Measurements from ENCODE around the gene TSPAN31.

Gene TSPAN31

DNA sequence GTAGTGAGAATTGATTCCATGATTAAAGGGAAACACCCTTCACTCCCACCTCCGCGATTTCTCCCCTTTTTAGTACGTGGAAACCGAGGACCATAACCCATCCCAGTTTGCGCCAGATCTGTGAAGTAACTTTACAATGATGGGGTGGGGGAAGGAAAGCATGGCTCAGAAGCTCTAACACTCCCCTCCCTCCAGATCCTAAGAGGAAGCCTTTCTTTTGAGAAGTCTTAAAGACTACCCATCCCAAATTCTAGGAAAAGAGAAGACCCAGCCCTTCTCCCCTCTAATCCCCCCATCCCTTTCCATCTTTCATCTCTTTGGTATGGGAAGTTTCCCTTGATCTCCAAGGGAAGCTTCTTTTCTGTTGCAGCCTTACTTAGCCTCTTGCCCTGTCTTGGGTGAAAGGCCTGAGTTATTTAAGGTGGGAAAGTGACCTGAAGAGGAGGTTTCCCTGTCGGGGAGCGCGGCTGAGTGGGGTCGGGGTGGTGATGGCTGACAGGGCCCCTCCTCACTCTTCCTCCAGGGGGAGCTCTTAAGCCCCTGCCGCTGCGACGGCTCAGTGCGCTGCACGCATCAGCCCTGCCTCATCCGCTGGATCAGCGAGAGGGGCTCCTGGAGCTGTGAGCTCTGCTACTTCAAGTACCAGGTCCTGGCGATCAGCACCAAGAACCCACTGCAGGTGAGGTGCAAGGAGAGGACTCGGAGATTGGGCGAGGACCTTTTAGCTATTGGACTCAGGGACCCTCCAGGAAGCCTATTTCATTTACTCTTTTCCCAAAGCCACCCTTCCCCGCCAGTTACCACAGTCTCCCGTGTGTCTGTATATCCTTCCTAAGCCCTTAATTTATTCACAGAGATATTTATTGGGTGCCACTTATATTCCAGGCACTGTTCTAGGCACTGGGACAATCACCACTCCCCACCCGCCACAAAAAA is 11.8 kb downstream of the TSPAN31 start:
- H3K27ac ChIP-seq = no peak overlapping the region
- no peaks in the 10 kb centered on the region; the same call in 1 of the 2 replicates for H3K36me3 ChIP-seq (ENCODE audit: insufficient read depth, low read length)
- DNase-seq (ENCODE audit: low read depth, low spot score) = no peak
- H3K4me3 ChIP-seq = peak overlapping the region; percentile 81
- TF ChIP-seq EZH2 (IDR thresholded peaks at IDR 0.05) = no peak
- no peak for TF ChIP-seq POLR2AphosphoS5 (IDR thresholded peaks at IDR 0.05; ENCODE audit: borderline replicate concordance, low read depth, low read length)
- no peak for TF ChIP-seq FOXP2 (optimal IDR thresholded peaks at IDR 0.05; ENCODE audit: control extremely low read depth, extremely low read length, insufficient read depth)
- peak overlapping the region; percentile 63 for H3K9ac ChIP-seq (ENCODE audit: insufficient read length)
- no peaks in the 10 kb centered on the region for H3K9me3 ChIP-seq (ENCODE audit: low read depth, low read length)

DNA sequence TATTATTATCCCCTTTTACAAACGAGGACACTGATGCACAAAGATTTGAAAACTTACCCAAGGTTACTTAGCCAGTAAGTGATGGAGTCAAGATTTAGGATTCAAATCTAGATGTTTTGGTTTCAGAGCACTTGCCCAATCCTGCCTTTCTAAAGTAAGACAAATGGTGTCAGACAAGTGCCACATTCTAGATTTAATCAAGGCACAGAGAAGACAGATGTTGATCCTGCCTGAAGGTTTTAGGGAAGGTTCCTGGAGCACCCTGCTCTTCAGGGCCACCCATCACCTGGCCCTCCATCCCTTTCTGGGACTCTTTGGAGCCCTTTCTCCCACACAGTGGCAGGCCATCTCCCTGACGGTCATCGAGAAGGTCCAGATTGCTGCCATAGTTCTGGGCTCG is 12.9 kb downstream of the TSPAN31 start:
- no peak overlapping the region for H3K27ac ChIP-seq
- H3K9me3 ChIP-seq (ENCODE audit: low read depth, low read length) = no peaks in the 10 kb centered on the region
- H3K9ac ChIP-seq (ENCODE audit: insufficient read length) = no peak overlapping the region
- TF ChIP-seq EZH2 (IDR thresholded peaks at IDR 0.05) (no peak), FOXP2 (optimal IDR thresholded peaks at IDR 0.05; ENCODE audit: control extremely low read depth, extremely low read length, insufficient read depth) (no peak)
- no peak overlapping the region for H3K4me3 ChIP-seq
- no peak for DNase-seq (ENCODE audit: low read depth, low spot score)
- H3K36me3 ChIP-seq (ENCODE audit: insufficient read depth, low read length) = no peaks in the 10 kb centered on the region; the same call in 1 of the 2 replicates

DNA sequence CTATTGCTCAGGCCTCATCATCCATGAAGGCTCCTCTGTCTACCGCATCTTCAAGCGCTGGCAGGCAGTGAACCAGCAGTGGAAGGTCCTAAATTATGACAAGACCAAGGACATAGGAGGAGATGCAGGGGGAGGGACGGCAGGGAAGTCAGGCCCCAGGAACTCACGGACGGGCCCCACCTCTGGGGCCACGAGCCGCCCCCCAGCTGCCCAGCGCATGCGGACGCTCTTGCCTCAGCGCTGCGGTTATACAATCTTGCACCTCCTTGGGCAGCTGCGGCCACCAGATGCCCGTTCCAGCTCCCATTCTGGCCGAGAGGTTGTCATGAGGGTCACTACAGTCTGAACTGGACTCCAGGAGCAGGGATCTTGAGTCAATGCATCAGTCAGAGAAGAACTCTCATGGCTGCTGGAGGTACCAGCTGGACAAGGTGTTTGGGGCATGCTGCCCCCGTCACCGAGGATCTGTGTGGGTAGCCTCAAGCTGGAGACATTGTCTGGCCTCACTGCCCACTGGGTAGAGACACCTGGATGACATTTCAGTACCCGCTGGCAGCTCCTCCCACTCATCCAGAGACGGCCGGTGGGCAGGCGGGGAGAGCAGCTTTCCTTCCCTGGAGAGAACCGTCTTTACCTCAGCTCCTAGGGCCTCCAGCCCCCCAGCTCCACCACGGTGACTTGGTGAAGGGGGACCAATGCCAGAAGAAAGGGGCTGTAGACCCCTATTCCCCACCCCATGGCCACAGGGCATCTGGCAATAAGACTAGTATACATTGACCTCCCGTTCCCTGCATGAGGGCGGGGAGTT is 13.9 kb downstream of the TSPAN31 start:
- Histone ChIP-seq H3K4me3 (no peak overlapping the region), H3K9ac (ENCODE audit: insufficient read length) (no peak overlapping the region), H3K36me3 (ENCODE audit: insufficient read depth, low read length) (no peaks in the 10 kb centered on the region; the same call in 1 of the 2 replicates), H3K27ac (no peak overlapping the region), H3K9me3 (ENCODE audit: low read depth, low read length) (no peaks in the 10 kb centered on the region)
- DNase-seq (ENCODE audit: low read depth, low spot score) = no peak
- TF ChIP-seq EZH2 (IDR thresholded peaks at IDR 0.05) = no peak
- no peak for TF ChIP-seq FOXP2 (optimal IDR thresholded peaks at IDR 0.05; ENCODE audit: control extremely low read depth, extremely low read length, insufficient read depth)
- TF ChIP-seq POLR2AphosphoS5 (IDR thresholded peaks at IDR 0.05; ENCODE audit: borderline replicate concordance, low read depth, low read length) = no peak

DNA sequence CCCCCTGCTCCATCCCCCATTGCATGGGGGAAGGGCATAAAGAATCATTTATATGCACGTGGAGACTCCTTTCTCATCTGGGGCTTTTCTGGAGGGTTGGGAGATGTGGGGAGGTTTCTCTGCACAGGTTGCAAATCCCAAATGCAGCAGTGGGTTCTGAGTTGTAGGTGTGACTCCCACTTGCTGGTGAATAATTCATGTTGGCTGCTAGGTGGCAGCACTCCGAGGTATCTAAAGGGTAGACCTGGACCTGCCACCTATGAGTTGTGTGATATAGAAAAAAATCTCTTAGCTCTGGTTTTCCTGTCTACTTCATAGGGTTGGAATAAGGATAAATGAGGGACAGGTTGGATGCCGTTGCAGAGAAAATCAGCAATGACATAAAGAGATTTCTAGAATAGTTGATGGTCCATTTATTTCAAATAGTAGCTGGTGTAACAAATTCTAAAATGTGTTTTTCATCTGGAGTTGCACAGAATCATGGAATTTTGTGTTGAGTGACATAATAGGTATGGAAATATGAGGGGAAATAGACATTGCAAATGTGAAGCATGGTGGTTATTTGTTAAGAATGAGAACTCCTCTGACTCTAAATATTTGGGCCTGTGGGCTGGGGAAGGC is 14.6 kb downstream of the TSPAN31 start:
- H3K36me3 ChIP-seq (ENCODE audit: insufficient read depth, low read length) = no peaks in the 10 kb centered on the region; the same call in 1 of the 2 replicates
- no peak overlapping the region for H3K4me3 ChIP-seq
- H3K27ac ChIP-seq = no peak overlapping the region
- TF ChIP-seq POLR2AphosphoS5 (IDR thresholded peaks at IDR 0.05; ENCODE audit: borderline replicate concordance, low read depth, low read length) = no peak
- TF ChIP-seq EZH2 (IDR thresholded peaks at IDR 0.05) = no peak
- no peak for TF ChIP-seq FOXP2 (optimal IDR thresholded peaks at IDR 0.05; ENCODE audit: control extremely low read depth, extremely low read length, insufficient read depth)
- H3K9me3 ChIP-seq (ENCODE audit: low read depth, low read length) = no peaks in the 10 kb centered on the region
- no peak overlapping the region for H3K9ac ChIP-seq (ENCODE audit: insufficient read length)
- DNase-seq (ENCODE audit: low read depth, low spot score) = no peak

DNA sequence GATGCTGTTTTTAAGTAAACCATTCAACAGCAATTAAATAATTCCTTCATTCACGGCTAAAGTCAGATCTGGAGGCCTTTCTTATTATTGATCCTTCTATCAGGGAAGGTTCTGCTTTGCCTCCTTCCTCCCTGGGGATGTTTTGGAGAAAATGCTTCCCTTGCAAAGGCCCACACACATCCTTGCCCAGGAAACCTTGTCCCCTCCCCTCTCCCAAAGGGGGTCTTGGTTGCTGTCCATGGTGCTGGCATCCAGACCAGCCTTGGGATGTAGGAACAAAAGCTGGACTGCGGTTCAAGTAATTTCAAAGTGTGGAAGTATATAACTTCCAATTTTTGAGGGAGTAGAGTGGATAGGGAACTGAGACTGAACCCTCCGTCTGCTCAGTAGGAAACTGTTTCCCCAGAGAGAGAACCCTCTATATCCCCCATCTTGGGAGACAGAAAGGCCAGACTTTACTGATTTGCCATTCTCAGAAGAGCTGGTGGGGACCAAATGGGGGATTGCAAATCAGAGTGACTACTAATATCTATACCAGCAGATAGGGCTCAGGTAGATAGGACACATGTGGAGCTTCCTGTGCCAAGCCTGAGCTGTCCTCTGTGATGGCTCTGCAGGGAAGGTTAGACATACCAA is 15.6 kb downstream of the TSPAN31 start:
- no peak overlapping the region for H3K4me3 ChIP-seq

DNA sequence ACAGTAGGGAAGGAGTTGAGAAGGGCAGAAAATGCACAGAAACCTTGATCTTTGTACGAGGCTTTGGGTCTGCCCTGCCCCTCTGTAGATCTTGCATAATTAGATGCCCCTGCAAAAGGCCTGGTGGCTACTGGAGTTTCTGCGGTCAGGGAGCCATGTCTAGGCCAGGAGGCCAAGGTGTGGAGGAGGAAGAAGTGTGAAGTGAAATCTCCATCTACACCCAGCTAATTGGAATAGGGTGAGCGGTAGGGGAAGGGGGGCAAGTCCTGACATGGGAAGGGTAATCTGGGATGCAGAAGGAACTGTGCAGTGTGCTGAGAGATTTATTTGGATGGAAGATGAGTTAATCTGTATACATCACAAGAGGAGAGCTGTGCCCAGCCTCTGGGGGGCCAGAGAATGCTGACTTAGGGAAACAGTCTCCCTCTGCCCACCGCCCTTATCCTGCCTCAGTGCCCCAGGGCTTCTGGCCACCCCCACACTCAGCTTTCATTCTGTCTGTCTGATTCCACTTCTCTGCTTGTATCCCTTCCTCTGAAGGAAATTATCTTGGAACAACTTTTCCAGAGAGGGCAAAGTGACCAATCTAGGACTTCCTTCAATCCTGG is 16.7 kb downstream of the TSPAN31 start:
- no peak overlapping the region for H3K27ac ChIP-seq

More for the DNA sequence above, 15.6 kb downstream of the TSPAN31 start:
- Histone ChIP-seq H3K9ac (ENCODE audit: insufficient read length) (no peak overlapping the region), H3K36me3 (ENCODE audit: insufficient read depth, low read length) (no peaks in the 10 kb centered on the region; the same call in 1 of the 2 replicates), H3K9me3 (ENCODE audit: low read depth, low read length) (no peaks in the 10 kb centered on the region), H3K27ac (no peak overlapping the region)
- no peak for DNase-seq (ENCODE audit: low read depth, low spot score)
- no peak for TF ChIP-seq EZH2 (IDR thresholded peaks at IDR 0.05)
- TF ChIP-seq POLR2AphosphoS5 (IDR thresholded peaks at IDR 0.05; ENCODE audit: borderline replicate concordance, low read depth, low read length) = no peak
- TF ChIP-seq FOXP2 (optimal IDR thresholded peaks at IDR 0.05; ENCODE audit: control extremely low read depth, extremely low read length, insufficient read depth) = no peak

DNA sequence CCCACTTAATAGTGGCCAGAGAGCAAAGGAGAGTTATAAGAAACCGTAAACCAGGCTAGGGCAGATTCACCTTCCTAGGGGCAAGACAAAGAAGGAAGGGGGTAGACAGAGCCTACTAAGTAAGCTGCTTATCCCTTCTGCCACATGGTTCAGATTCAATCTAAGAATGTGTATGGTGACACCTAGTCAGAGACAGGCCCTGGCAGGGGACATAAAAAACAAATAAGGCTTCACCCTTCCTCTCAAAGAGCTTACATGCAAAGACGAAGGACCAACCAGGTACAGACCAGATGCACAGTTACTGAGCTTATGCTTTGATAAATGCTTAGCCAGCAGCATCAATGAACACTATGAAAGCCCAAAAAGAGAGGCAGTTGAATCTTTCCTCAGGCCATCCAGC is 17.6 kb downstream of the TSPAN31 start:
- no peak overlapping the region for H3K27ac ChIP-seq
- no peaks in the 10 kb centered on the region; the same call in 1 of the 2 replicates for H3K36me3 ChIP-seq (ENCODE audit: insufficient read depth, low read length)
- no peaks in the 10 kb centered on the region for H3K9me3 ChIP-seq (ENCODE audit: low read depth, low read length)
- TF ChIP-seq EZH2 (IDR thresholded peaks at IDR 0.05) (no peak), POLR2AphosphoS5 (IDR thresholded peaks at IDR 0.05; ENCODE audit: borderline replicate concordance, low read depth, low read length) (no peak), FOXP2 (optimal IDR thresholded peaks at IDR 0.05; ENCODE audit: control extremely low read depth, extremely low read length, insufficient read depth) (no peak)
- H3K9ac ChIP-seq (ENCODE audit: insufficient read length) = no peak overlapping the region
- no peak overlapping the region for H3K4me3 ChIP-seq
- DNase-seq (ENCODE audit: low read depth, low spot score) = no peak

More for the DNA sequence above, 16.7 kb downstream of the TSPAN31 start:
- Histone ChIP-seq H3K4me3 (no peak overlapping the region), H3K9me3 (ENCODE audit: low read depth, low read length) (no peaks in the 10 kb centered on the region), H3K36me3 (ENCODE audit: insufficient read depth, low read length) (no peaks in the 10 kb centered on the region; the same call in 1 of the 2 replicates), H3K9ac (ENCODE audit: insufficient read length) (no peak overlapping the region)
- TF ChIP-seq FOXP2 (optimal IDR thresholded peaks at IDR 0.05; ENCODE audit: control extremely low read depth, extremely low read length, insufficient read depth) (no peak), EZH2 (IDR thresholded peaks at IDR 0.05) (no peak), POLR2AphosphoS5 (IDR thresholded peaks at IDR 0.05; ENCODE audit: borderline replicate concordance, low read depth, low read length) (no peak)
- no peak for DNase-seq (ENCODE audit: low read depth, low spot score)
